Neural cell (in vitro differentiated cells): Measurements from ENCODE around the gene ATOH8. TPM values are rescaled to one million over a fixed set of nuclear protein-coding genes. Genes with fewer than 3 reads are reported as not detected.

ENCODE experiments used
- H2AFZ ChIP-seq: fragments of 200-600, 300-800 bp; sonication (generic), shearing (Covaris generic); 2 replicates; pipeline ENCODE4 v1.6.0; 2014; ENCODE audit warnings: low read depth, mild to moderate bottlenecking, antibody characterized with exemption, low read length, moderate library complexity
- H3F3A ChIP-seq: fragments of 200-600 bp; shearing (Covaris generic); 2 replicates; pipeline ENCODE4 v1.6.1; 2016; ENCODE audit warnings: mild to moderate bottlenecking, moderate library complexity, mixed read lengths, antibody characterized with exemption, low read length; ENCODE audit not compliant: insufficient read depth, poor library complexity, severe bottlenecking
- H3K27ac ChIP-seq: fragments of 200-600, 300-800 bp; sonication (generic), shearing (Covaris generic); 2 replicates; pipeline ENCODE4 v1.5.1; 2014; ENCODE audit warnings: mild to moderate bottlenecking, low read length, moderate library complexity
- H3K27me3 ChIP-seq: fragments of 300-800, 200-600 bp; sonication (generic), shearing (Covaris generic); 2 replicates; pipeline ENCODE4 v1.6.0; 2014; ENCODE audit warnings: mild to moderate bottlenecking, low read depth, low read length, moderate library complexity; ENCODE audit not compliant: insufficient read depth
- H3K36me3 ChIP-seq: fragments of 300-800, 200-600 bp; sonication (generic), shearing (Covaris generic); 2 replicates; pipeline ENCODE4 v1.5.1; 2014; ENCODE audit warnings: mild to moderate bottlenecking, antibody characterized with exemption, low read length, moderate library complexity; ENCODE audit not compliant: insufficient read depth
- H3K4me2 ChIP-seq: fragments of 300-800, 200-600 bp; sonication (generic), shearing (Covaris generic); 2 replicates; pipeline ENCODE4 v1.6.0; 2014; ENCODE audit warnings: mild to moderate bottlenecking, low read length
- H3K4me3 ChIP-seq: fragments of 300-800, 200-600 bp; sonication (generic), shearing (Covaris generic); 2 replicates; pipeline ENCODE4 v1.5.1; 2014; ENCODE audit warnings: mild to moderate bottlenecking, low read length, moderate library complexity
- H3K79me2 ChIP-seq: fragments of 200-600 bp; shearing (Covaris generic); replicated peaks from 2 replicates; pipeline ENCODE4 v1.6.0; 2014; ENCODE audit warnings: mild to moderate bottlenecking, low read length, moderate library complexity; ENCODE audit not compliant: insufficient read depth
- H3K9ac ChIP-seq: fragments of 300-800, 200-600 bp; sonication (generic), shearing (Covaris generic); 2 replicates; pipeline ENCODE4 v1.6.1; 2016; ENCODE audit warnings: mild to moderate bottlenecking, low read length, mixed read lengths
- H3K9me2 ChIP-seq: fragments of 200-600 bp; shearing (Covaris generic); 2 replicates; pipeline ENCODE4 v1.6.1; 2016; ENCODE audit warnings: mild to moderate bottlenecking, low read length, mixed read lengths; ENCODE audit not compliant: insufficient read depth
- H3K9me3 ChIP-seq: fragments of 200-600, 300-800 bp; sonication (generic), shearing (Covaris generic); 2 replicates; pipeline ENCODE4 v1.6.1; 2016; ENCODE audit warnings: mild to moderate bottlenecking, mixed run types, low read length, moderate library complexity, mixed read lengths
- H4K20me1 ChIP-seq: fragments of 200-600 bp; shearing (Covaris generic); 2 replicates; pipeline ENCODE4 v1.6.1; 2016; ENCODE audit warnings: mild to moderate bottlenecking, mixed run types; ENCODE audit not compliant: insufficient read depth
- CTCF ChIP-seq: fragments of 450-650 bp; IDR thresholded peaks from 2 replicates; pipeline ENCODE4 v1.5.1; 2014; ENCODE audit warnings: antibody characterized with exemption, mild to moderate bottlenecking, moderate library complexity; ENCODE audit not compliant: poor library complexity, severe bottlenecking
- EP300 ChIP-seq: fragments of 450-650 bp; conservative IDR thresholded peaks from 2 replicates; pipeline ENCODE4 v1.6.1; 2014; ENCODE audit warnings: antibody characterized with exemption, mild to moderate bottlenecking, moderate library complexity; ENCODE audit not compliant: poor library complexity, severe bottlenecking
- EZH2 ChIP-seq: fragments of 200-600, 300-800 bp; shearing (Covaris generic), sonication (generic); IDR thresholded peaks from 2 replicates; pipeline ENCODE4 v1.6.1; 2014; ENCODE audit warnings: antibody characterized with exemption, low read length, borderline replicate concordance, mild to moderate bottlenecking; ENCODE audit not compliant: insufficient read depth, poor library complexity, severe bottlenecking
- MXI1 ChIP-seq: fragments of 450-650 bp; conservative IDR thresholded peaks from 2 replicates; pipeline ENCODE4 v1.6.1; 2014; ENCODE audit warnings: antibody characterized with exemption, mild to moderate bottlenecking; ENCODE audit not compliant: poor library complexity, severe bottlenecking
- POLR2AphosphoS5 ChIP-seq: IDR thresholded peaks from 2 replicates; pipeline ENCODE4 v1.6.1; 2012
- RAD21 ChIP-seq: fragments of 450-650 bp; conservative IDR thresholded peaks from 2 replicates; pipeline ENCODE4 v1.6.1; 2014; ENCODE audit warnings: antibody characterized with exemption, mild to moderate bottlenecking, moderate library complexity
- REST ChIP-seq: IDR thresholded peaks from 2 replicates; pipeline ENCODE4 v1.6.1; 2012; ENCODE audit warnings: borderline replicate concordance
- SMC3 ChIP-seq: fragments of 450-650 bp; conservative IDR thresholded peaks from 2 replicates; pipeline ENCODE4 v1.6.1; 2014; ENCODE audit warnings: antibody characterized with exemption, mild to moderate bottlenecking, moderate library complexity; ENCODE audit not compliant: poor library complexity
- TAF1 ChIP-seq: IDR thresholded peaks from 2 replicates; pipeline ENCODE4 v1.6.1; 2012; ENCODE audit warnings: low read depth
- polyA plus RNA-seq: library from polyadenylated mRNA; depleted of rRNA; stranded (reverse); fragments of >200 nt; gene quantifications from 2 replicates; pipeline ENCODE4 v1.2.3, GENCODE V29; 2014

ATOH8 gene
- polyA plus RNA-seq, 1 donor from 2014 or later = 1.6 TPM

GRCh38 chr2:85784474-85784986 is 30.7 kb downstream of the ATOH8 start:
- Histone ChIP-seq H2AFZ (no peak overlapping the region), H3K79me2 (no peaks in the 10 kb centered on the region), H3K27ac (no peak overlapping the region), H3F3A (no peaks in the 10 kb centered on the region), H3K9me3 (no peaks in the 10 kb centered on the region), H3K36me3 (no peaks in the 10 kb centered on the region), H4K20me1 (no peaks in the 10 kb centered on the region), H3K4me3 (no peak overlapping the region), H3K9ac (no peak overlapping the region), H3K27me3 (no peaks in the 10 kb centered on the region), H3K9me2 (no peaks in the 10 kb centered on the region), H3K4me2 (no peak overlapping the region)
- TF ChIP-seq MXI1 (no peak), POLR2AphosphoS5 (no peak), SMC3 (no peak), RAD21 (no peak), TAF1 (no peak), EP300 (no peak), CTCF (no peak), REST (no peak)

GRCh38 chr2:85785027-85785822 is 31.4 kb downstream of the ATOH8 start:
- Histone ChIP-seq H3K4me2 (no peak overlapping the region), H3K27ac (no peak overlapping the region), H3K27me3 (no peaks in the 10 kb centered on the region), H3K4me3 (no peak overlapping the region), H3K9ac (no peak overlapping the region), H3K79me2 (no peaks in the 10 kb centered on the region), H3K36me3 (no peaks in the 10 kb centered on the region), H4K20me1 (no peaks in the 10 kb centered on the region), H3F3A (no peaks in the 10 kb centered on the region), H3K9me3 (no peaks in the 10 kb centered on the region), H2AFZ (no peak overlapping the region), H3K9me2 (no peaks in the 10 kb centered on the region)
- TF ChIP-seq SMC3 (no peak), TAF1 (no peak), MXI1 (no peak), RAD21 (no peak), POLR2AphosphoS5 (no peak), EZH2 (no peak), REST (no peak), EP300 (no peak), CTCF (no peak)
